ENCODE data around the gene UBAC2.

DNA sequence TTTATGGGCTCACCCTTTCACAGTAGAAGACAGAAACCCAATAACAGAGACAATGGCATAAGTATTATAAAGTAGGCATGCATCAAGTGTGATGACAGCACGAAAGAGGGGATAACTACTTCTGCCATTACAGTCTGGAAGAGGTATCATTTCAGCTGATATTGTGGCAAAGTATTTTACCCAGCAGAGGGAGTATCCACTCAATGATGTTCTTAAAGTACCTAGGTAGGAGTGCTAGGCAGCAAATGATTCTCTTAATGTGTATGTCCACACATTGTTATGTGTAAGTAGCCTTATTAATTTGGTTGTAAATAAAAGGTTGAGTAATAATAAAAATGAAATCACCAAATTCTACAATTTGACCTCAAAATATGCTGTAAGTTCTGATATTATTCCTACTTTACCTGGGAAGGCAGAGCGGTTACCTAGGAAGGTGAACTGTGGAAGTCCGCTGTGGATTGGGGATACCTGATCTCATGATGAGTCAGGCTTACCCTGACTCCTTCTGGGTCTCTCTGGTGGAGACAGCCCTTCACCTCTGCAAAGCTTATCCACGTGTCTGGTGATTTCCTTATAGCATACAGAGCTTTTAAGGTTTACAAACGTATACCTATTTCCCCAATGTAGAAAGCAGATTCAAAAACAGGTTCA is 4.1 kb upstream of the UBAC2 start:
- TF ChIP-seq POLR2A (IDR thresholded peaks at IDR 0.05): no peak
- TF ChIP-seq, protein P1, sequence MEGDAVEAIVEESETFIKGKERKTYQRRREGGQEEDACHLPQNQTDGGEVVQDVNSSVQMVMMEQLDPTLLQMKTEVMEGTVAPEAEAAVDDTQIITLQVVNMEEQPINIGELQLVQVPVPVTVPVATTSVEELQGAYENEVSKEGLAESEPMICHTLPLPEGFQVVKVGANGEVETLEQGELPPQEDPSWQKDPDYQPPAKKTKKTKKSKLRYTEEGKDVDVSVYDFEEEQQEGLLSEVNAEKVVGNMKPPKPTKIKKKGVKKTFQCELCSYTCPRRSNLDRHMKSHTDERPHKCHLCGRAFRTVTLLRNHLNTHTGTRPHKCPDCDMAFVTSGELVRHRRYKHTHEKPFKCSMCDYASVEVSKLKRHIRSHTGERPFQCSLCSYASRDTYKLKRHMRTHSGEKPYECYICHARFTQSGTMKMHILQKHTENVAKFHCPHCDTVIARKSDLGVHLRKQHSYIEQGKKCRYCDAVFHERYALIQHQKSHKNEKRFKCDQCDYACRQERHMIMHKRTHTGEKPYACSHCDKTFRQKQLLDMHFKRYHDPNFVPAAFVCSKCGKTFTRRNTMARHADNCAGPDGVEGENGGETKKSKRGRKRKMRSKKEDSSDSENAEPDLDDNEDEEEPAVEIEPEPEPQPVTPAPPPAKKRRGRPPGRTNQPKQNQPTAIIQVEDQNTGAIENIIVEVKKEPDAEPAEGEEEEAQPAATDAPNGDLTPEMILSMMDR (IDR thresholded peaks at IDR 0.05): peak in 1 of 12 donors; percentile 15

Data from heart left ventricle (tissue), 13 donors.